IgD-negative memory B cell (primary cell): ENCODE results near the gene RNF223. TPM values are rescaled to one million over a fixed set of nuclear protein-coding genes. Genes with fewer than 3 reads are reported as not detected.
"Not testable (repeated sequence)": the region's sequence is repeated elsewhere in the genome, so short reads cannot be mapped to it uniquely, and the experiment has no call there.

Source experiments
- H3K27ac Mint-ChIP-seq, 3 donors: one replicate each; pipeline ENCODE4 v1.8.0; 2020 to 2022; ENCODE audit warnings: mild to moderate bottlenecking in 3 of 3, mixed read lengths in 3 of 3, moderate library complexity in 1 of 3
- H3K27me3 Mint-ChIP-seq: one replicate; pipeline ENCODE4 v1.8.0; 2021; ENCODE audit warnings: mixed read lengths
- H3K36me3 Mint-ChIP-seq: one replicate; pipeline ENCODE4 v1.8.0; 2020; ENCODE audit warnings: mild to moderate bottlenecking, mixed read lengths
- H3K4me1 Mint-ChIP-seq, 3 donors: one replicate each; pipeline ENCODE4 v1.8.0; 2020 to 2022; ENCODE audit warnings: mixed read lengths in 3 of 3, mild to moderate bottlenecking in 1 of 3
- H3K4me3 Mint-ChIP-seq, 4 donors: one replicate each; pipeline ENCODE4 v1.8.0; 2020 to 2022; ENCODE audit warnings: mild to moderate bottlenecking in 4 of 4, mixed read lengths in 4 of 4, moderate library complexity in 3 of 4
- H3K9me3 Mint-ChIP-seq, 3 donors: one replicate each; pipeline ENCODE4 v1.8.0; 2020 to 2021; ENCODE audit warnings: mixed read lengths in 3 of 3, mild to moderate bottlenecking in 1 of 3
- polyA plus RNA-seq: library from polyadenylated mRNA; unstranded; fragments of 300-500 nt; fragmentation: Illumina TruSeq; gene quantifications from one replicate; pipeline ENCODE4 v1.2.3, GENCODE V29; 2021

The RNF223 gene
- polyA plus RNA-seq, 1 donor from 2014 or later, result not detected

DNA sequence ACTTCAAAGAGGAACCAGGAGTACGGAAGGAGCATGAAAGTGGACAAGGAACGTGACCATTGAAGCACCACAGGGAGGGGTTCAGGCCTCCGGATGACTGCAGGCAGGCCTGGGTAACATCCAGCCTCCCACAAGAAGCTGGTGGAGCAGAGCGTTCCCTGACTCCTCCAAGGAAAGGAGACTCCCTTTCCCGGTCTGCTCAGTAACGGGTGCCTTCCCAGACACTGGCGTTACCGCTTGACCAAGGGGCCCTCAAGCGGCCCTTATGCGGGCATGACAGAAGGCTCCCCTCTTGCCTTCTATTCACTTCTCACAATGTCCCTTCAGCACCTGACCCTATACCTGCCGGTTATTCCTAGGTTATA is 8.2 kb downstream of the RNF223 start:
- peak overlapping the region in 2 of 4 donors; percentile 39 to 78 for H3K4me3 Mint-ChIP-seq
- peak overlapping the region in 1 of 3 donors; percentile 82 for H3K27ac Mint-ChIP-seq
- not testable (repeated sequence) for H3K36me3 Mint-ChIP-seq, H3K9me3 Mint-ChIP-seq, H3K27me3 Mint-ChIP-seq
- peaks cover 4 to 12% (median 8%) of the 10 kb centered on the region in 3 donors for H3K4me1 Mint-ChIP-seq

DNA sequence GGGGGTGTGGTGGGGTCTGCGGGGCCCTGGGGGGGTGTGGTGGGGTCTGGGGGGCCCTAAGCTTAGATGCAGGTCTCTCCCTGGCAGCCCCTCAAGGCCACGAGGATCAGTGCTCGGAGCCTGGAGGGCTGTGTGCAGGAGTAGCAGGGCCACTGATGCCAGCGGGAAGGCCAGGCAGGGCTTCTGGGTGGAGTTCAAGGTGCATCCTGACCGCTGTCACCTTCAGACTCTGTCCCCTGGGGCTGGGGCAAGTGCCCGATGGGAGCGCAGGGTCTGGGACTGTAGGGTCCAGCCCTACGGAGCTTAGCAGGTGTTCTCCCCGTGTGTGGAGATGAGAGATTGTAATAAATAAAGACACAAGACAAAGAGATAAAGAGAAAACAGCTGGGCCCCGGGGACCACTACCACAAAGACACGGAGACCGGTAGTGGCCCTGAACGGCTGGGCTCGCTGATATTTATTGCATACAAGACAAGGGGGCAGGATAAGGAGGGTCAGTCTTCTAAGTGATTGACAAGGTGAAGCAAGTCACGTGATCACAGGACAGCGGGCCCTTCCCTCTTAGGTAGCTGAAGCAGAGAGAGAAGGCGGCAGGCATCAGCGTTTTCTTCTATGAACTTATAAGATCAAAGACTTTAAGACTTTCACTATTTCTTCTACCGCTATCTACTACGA is 8.7 kb downstream of the RNF223 start:
- peak overlapping the region in 2 of 4 donors; percentile 39 to 78 for H3K4me3 Mint-ChIP-seq

DNA sequence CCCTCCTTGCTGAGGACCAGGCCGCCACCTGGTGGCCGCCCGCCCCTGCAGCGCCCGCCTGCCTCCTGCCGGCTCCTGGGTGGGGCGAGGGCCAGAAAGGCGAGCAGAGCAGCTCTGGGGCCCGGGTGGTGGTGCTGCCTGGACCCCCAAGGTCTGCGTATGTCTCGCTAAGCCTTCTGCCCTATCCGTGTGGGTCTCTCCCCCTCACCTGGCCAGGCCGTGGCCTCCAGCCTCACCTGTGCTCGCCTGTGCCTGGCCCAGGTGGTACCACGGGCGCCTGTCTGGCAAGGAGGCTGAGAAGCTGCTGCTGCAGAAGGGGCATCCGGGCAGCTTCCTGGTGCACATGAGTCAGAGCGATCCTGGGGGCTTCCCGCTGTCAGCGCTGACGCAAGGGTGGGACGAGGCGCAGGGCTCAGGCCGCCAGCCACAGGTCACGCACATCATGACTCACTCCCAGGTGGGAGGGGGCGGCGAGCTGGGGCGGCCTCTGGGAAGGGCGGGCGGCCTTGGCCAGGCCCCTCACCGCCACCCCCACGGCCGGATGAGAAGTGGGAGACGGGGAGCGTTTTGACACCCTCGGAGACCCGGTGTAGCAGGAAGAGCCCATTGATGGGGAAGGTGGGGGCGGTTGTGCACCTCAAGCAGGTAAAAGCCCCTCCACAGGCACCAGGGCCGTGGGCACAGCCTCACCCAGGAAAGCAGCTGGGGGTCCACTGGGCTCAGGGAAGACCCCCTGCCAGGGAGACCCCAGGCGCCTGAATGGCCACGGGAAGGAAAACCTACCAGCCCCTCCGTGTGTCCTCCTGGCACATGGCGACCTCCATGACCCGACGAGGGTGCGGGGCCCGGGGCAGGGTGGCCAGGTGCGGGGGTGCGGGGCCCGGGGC is 9.9 kb downstream of the RNF223 start:
- no peaks in the 10 kb centered on the region for H3K9me3 Mint-ChIP-seq
- H3K4me3 Mint-ChIP-seq, result peak overlapping the region in 1 of 4 donors; percentile 66
- peak overlapping the region in 1 of 3 donors; percentile 84 for H3K27ac Mint-ChIP-seq
- peaks cover 14% of the 10 kb centered on the region for H3K27me3 Mint-ChIP-seq
- no peaks in the 10 kb centered on the region for H3K36me3 Mint-ChIP-seq
- H3K4me1 Mint-ChIP-seq, result peaks cover 2 to 6% (median 4%) of the 10 kb centered on the region in 3 donors

More for the DNA sequence above, 8.7 kb downstream of the RNF223 start:
- Mint-ChIP-seq H3K4me1 (peaks cover 4 to 12% (median 8%) of the 10 kb centered on the region in 3 donors), H3K36me3 (no peaks in the 10 kb centered on the region), H3K27me3 (peaks cover 9% of the 10 kb centered on the region), H3K27ac (peak overlapping the region; percentile 23 to 82 (median 48)), H3K9me3 (no peaks in the 10 kb centered on the region)

- no peaks in the 10 kb centered on the region for H3K9me3 Mint-ChIP-seq
- H3K27ac Mint-ChIP-seq, result no peak overlapping the region
- H3K4me1 Mint-ChIP-seq, result peaks cover 2 to 6% (median 4%) of the 10 kb centered on the region in 3 donors
- peaks cover 17% of the 10 kb centered on the region for H3K27me3 Mint-ChIP-seq
- peak overlapping the region in 1 of 4 donors; percentile 47 for H3K4me3 Mint-ChIP-seq
- no peaks in the 10 kb centered on the region for H3K36me3 Mint-ChIP-seq
These were observed 10.7 kb downstream of the RNF223 start for GRCh38 chr1:1063261-1063944.

DNA sequence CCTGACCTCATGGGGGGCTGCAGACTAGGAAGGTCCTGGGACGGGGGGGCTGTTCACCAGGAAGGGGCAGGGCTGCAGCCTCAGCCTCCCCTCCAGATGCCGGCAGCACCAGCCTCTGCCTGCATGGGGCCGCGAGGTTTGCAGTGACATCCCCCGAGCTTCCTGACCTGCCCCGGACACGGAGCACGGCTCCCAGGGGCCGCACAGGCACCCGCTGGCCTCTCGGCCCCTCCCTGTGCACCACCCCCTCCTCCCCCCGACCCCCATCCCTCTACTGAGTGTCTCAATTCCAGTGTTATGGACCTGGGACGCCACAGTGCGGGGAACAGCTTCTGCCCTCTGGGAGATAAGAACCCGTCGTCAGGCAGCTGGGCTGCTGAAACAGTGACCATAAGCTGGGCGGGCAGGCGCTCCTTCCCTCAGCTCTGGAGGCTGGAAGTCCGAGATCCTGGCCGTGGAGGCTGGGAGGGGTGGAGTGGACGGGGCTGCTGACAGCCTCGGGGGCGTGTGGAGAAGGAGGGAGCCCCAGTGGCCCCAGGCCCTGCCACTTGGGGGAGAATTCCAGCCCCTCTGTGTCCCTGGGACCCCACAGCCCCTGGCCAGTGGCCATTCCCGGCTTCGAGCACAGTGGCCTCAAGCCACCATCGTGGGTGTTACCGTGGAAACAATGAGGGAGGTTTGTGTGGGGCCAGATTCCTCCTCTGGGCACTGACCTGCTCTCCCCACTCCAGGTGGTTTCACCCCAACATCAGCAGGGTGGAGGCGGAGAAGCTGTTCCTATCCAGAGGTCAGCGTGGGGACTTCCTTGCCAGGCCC is 11.6 kb downstream of the RNF223 start:
- H3K27ac Mint-ChIP-seq, result no peak overlapping the region
- peak overlapping the region in 1 of 4 donors; percentile 49 for H3K4me3 Mint-ChIP-seq
- H3K9me3 Mint-ChIP-seq, result no peaks in the 10 kb centered on the region
- H3K4me1 Mint-ChIP-seq, result peaks cover 4 to 6% (median 6%) of the 10 kb centered on the region in 3 donors
- H3K36me3 Mint-ChIP-seq, result no peaks in the 10 kb centered on the region
- peaks cover 19% of the 10 kb centered on the region for H3K27me3 Mint-ChIP-seq

- peaks cover 19% of the 10 kb centered on the region for H3K27me3 Mint-ChIP-seq
- H3K9me3 Mint-ChIP-seq, result no peaks in the 10 kb centered on the region
- no peaks in the 10 kb centered on the region for H3K36me3 Mint-ChIP-seq
- no peak overlapping the region for H3K27ac Mint-ChIP-seq
- H3K4me1 Mint-ChIP-seq, result peaks cover 4 to 6% (median 6%) of the 10 kb centered on the region in 3 donors
- H3K4me3 Mint-ChIP-seq, result no peak overlapping the region
These were observed 12.3 kb downstream of the RNF223 start for GRCh38 chr1:1061682-1062345.

GRCh38 chr1:1060281-1061000 is 13.7 kb downstream of the RNF223 start:
- Mint-ChIP-seq H3K4me3 (peak overlapping the region; percentile 53 to 78 (median 60)), H3K27ac (peak overlapping the region in 1 of 3 donors; percentile 18), H3K4me1 (peaks cover 2 to 6% (median 4%) of the 10 kb centered on the region in 3 donors), H3K27me3 (peaks cover 19% of the 10 kb centered on the region), H3K36me3 (no peaks in the 10 kb centered on the region), H3K9me3 (no peaks in the 10 kb centered on the region)

GRCh38 chr1:1059494-1060280 is 14.4 kb downstream of the RNF223 start:
- no peak overlapping the region for H3K27ac Mint-ChIP-seq
- H3K4me1 Mint-ChIP-seq, result peaks cover 0 to 6% (median 4%) of the 10 kb centered on the region in 3 donors
- no peaks in the 10 kb centered on the region for H3K36me3 Mint-ChIP-seq
- H3K9me3 Mint-ChIP-seq, result no peaks in the 10 kb centered on the region
- peak overlapping the region; percentile 53 to 78 (median 60) for H3K4me3 Mint-ChIP-seq
- H3K27me3 Mint-ChIP-seq, result peaks cover 19% of the 10 kb centered on the region

DNA sequence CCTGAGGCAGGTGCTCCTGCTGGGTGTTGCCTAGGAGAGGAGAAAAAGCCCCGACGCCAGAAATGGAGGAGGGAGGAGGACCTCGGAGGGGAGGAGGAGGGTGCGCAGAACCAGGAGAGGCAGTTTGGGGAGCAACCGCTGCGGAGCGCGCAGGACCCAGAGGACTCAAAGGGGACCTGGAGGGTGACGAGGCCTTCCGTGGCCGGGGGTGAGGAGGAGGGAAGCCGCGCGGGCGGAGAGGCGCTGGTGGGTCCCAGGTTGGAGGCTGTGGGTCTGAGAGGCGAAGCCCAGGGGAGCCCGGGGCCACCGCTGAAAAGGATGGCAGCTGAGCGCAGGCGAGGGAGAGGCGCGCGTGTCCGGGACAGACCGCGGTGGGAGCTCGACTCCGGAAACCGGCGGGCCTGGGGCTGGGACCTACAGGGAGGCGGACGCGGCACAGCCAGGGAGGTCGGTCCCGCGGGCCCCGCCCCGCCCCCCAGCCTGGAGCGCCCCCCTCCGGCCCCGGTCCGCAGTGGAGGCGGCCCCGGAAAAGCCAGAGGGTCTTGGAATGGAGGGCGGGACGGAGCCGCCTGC is 15.1 kb downstream of the RNF223 start:
- Mint-ChIP-seq H3K36me3 (no peaks in the 10 kb centered on the region), H3K27me3 (peaks cover 17% of the 10 kb centered on the region), H3K27ac (peak overlapping the region in 2 of 3 donors; percentile 28 to 47), H3K4me3 (peak overlapping the region; percentile 53 to 91 (median 77)), H3K4me1 (peaks cover 0 to 6% (median 4%) of the 10 kb centered on the region in 3 donors), H3K9me3 (no peaks in the 10 kb centered on the region)

GRCh38 chr1:1058088-1058905 is 15.8 kb downstream of the RNF223 start:
- Mint-ChIP-seq H3K36me3 (no peaks in the 10 kb centered on the region), H3K4me3 (peak overlapping the region; percentile 69 to 91 (median 77)), H3K4me1 (peaks cover 0 to 6% (median 4%) of the 10 kb centered on the region in 3 donors), H3K27ac (peak overlapping the region in 2 of 3 donors; percentile 47 to 60), H3K27me3 (peaks cover 17% of the 10 kb centered on the region), H3K9me3 (no peaks in the 10 kb centered on the region)

GRCh38 chr1:1057769-1058087 is 16.4 kb downstream of the RNF223 start:
- peak overlapping the region in 2 of 4 donors; percentile 29 to 69 for H3K4me3 Mint-ChIP-seq
- peaks cover 17% of the 10 kb centered on the region for H3K27me3 Mint-ChIP-seq
- H3K4me1 Mint-ChIP-seq, H3K36me3 Mint-ChIP-seq, H3K9me3 Mint-ChIP-seq: not testable (repeated sequence)
- H3K27ac Mint-ChIP-seq, result peak overlapping the region in 1 of 3 donors; percentile 60
